ENCODE data around the gene KERA. TPM values are rescaled to one million over a fixed set of nuclear protein-coding genes. Genes with fewer than 3 reads are reported as not detected.

KERA gene
- polyA plus RNA-seq, 3 donors: not detected

- Histone ChIP-seq H2AFZ (ENCODE audit: insufficient read depth, low read depth, low read length, poor library complexity, severe bottlenecking) (no peak overlapping the region), H3K9ac (ENCODE audit: insufficient read depth, low read length, poor library complexity, severe bottlenecking) (no peak overlapping the region), H3K27me3 (ENCODE audit: control insufficient read depth in 2 of 2, insufficient read depth in 2 of 2, low read length in 2 of 2) (no peaks in the 10 kb centered on the region), H3K4me3 (replicated peaks in 1 of 3; ENCODE audit: low read depth in 2 of 3, low read length in 3 of 3) (no peak overlapping the region), H3K9me3 (replicated peaks in 1 of 2; ENCODE audit: control insufficient read depth in 1 of 2, insufficient read depth in 1 of 2, low read length in 2 of 2) (no peaks in the 10 kb centered on the region), H3K4me1 (ENCODE audit: control insufficient read depth in 1 of 2, insufficient read depth in 2 of 2, low read length in 2 of 2) (no peaks in the 10 kb centered on the region), H4K20me1 (ENCODE audit: insufficient read depth, low read length) (no peaks in the 10 kb centered on the region), H3K4me2 (replicated peaks; ENCODE audit: extremely low read depth, low read length, poor library complexity, severe bottlenecking) (no peak overlapping the region), H3K79me2 (ENCODE audit: insufficient read depth, low read length) (no peaks in the 10 kb centered on the region), H3K27ac (ENCODE audit: low read depth in 1 of 2, low read length in 2 of 2) (no peak overlapping the region), H3K36me3 (replicated peaks in 1 of 2; ENCODE audit: control insufficient read depth in 1 of 2, insufficient read depth in 2 of 2, low read length in 2 of 2) (no peaks in the 10 kb centered on the region)
- TF ChIP-seq CTCF (IDR thresholded peaks at IDR 0.05): no peak
- no peak for DNase-seq
- H3K27ac Mint-ChIP-seq: no peak overlapping the region
- WGBS (ENCODE audit: insufficient coverage): no CpG with 5 or more reads among the region's 1 CpG
- peaks cover 0 to 6% (median 0%) of the 10 kb centered on the region in 7 donors for H3K9me3 Mint-ChIP-seq
- no peaks in the 10 kb centered on the region for H3K36me3 Mint-ChIP-seq
- no peaks in the 10 kb centered on the region for H3K4me1 Mint-ChIP-seq
- intact Hi-C loops (cut with micrococcal nuclease): no loop called here
- H3K4me3 Mint-ChIP-seq: no peak overlapping the region
- H3K27me3 Mint-ChIP-seq (ENCODE audit: low read depth in 3 of 3): peaks cover 0 to 1% (median 0%) of the 10 kb centered on the region in 3 donors
Observed at GRCh38 chr12:91017043-91017442, 40.8 kb downstream of the KERA start.

GRCh38 chr12:91009319-91009950 is 48.4 kb downstream of the KERA start:
- no peaks in the 10 kb centered on the region for H3K36me3 Mint-ChIP-seq
- Histone ChIP-seq H3K9me3 (replicated peaks in 1 of 2; ENCODE audit: control insufficient read depth in 1 of 2, insufficient read depth in 1 of 2, low read length in 2 of 2) (no peaks in the 10 kb centered on the region), H3K4me1 (ENCODE audit: control insufficient read depth in 1 of 2, insufficient read depth in 2 of 2, low read length in 2 of 2) (no peaks in the 10 kb centered on the region), H2AFZ (ENCODE audit: insufficient read depth, low read depth, low read length, poor library complexity, severe bottlenecking) (no peak overlapping the region), H3K27me3 (ENCODE audit: control insufficient read depth in 2 of 2, insufficient read depth in 2 of 2, low read length in 2 of 2) (no peaks in the 10 kb centered on the region), H3K9ac (ENCODE audit: insufficient read depth, low read length, poor library complexity, severe bottlenecking) (no peak overlapping the region), H3K36me3 (replicated peaks in 1 of 2; ENCODE audit: control insufficient read depth in 1 of 2, insufficient read depth in 2 of 2, low read length in 2 of 2) (no peaks in the 10 kb centered on the region), H3K27ac (ENCODE audit: low read depth in 1 of 2, low read length in 2 of 2) (no peak overlapping the region), H3K4me3 (replicated peaks in 1 of 3; ENCODE audit: low read depth in 2 of 3, low read length in 3 of 3) (no peak overlapping the region), H3K79me2 (ENCODE audit: insufficient read depth, low read length) (no peaks in the 10 kb centered on the region), H3K4me2 (replicated peaks; ENCODE audit: extremely low read depth, low read length, poor library complexity, severe bottlenecking) (no peak overlapping the region), H4K20me1 (ENCODE audit: insufficient read depth, low read length) (no peaks in the 10 kb centered on the region)
- H3K9me3 Mint-ChIP-seq: peaks cover 0 to 5% (median 0%) of the 10 kb centered on the region in 7 donors
- TF ChIP-seq CTCF (IDR thresholded peaks at IDR 0.05): no peak
- no peaks in the 10 kb centered on the region for H3K4me1 Mint-ChIP-seq
- no CpG with 5 or more reads among the region's 1 CpG for WGBS (ENCODE audit: insufficient coverage)
- H3K27ac Mint-ChIP-seq: no peak overlapping the region
- H3K27me3 Mint-ChIP-seq (ENCODE audit: low read depth in 3 of 3): no peaks in the 10 kb centered on the region
- no peak overlapping the region for H3K4me3 Mint-ChIP-seq
- no peak for DNase-seq
- intact Hi-C loops (cut with micrococcal nuclease): no loop called here
